Loucy (cell line): ENCODE results near the gene SLC2A1.

Experiments
- H2AFZ ChIP-seq: fragments of 200-600 bp; sonication (generic); 2 replicates; pipeline ENCODE4 v1.6.0; 2016; ENCODE audit warnings: antibody characterized with exemption, mild to moderate bottlenecking, low read length, moderate library complexity
- H3F3A ChIP-seq: fragments of 200-600 bp; 2 replicates; pipeline ENCODE4 v1.6.0; 2016; ENCODE audit warnings: antibody characterized with exemption, low read depth, mild to moderate bottlenecking
- H3K27me3 ChIP-seq: fragments of 200-600 bp; sonication (generic); 2 replicates; pipeline ENCODE4 v1.6.1; 2014; ENCODE audit warnings: low read length, mild to moderate bottlenecking; ENCODE audit not compliant: insufficient read depth, poor library complexity, severe bottlenecking
- H3K36me3 ChIP-seq: fragments of 200-600 bp; sonication (generic); 2 replicates; pipeline ENCODE4 v1.6.1; 2016; ENCODE audit warnings: low read length; ENCODE audit not compliant: insufficient read depth
- H3K4me1 ChIP-seq: fragments of 200-600 bp; sonication (generic); 2 replicates; pipeline ENCODE4 v1.5.1; 2014; ENCODE audit warnings: low read length, mild to moderate bottlenecking; ENCODE audit not compliant: insufficient read depth, poor library complexity, severe bottlenecking
- H3K4me2 ChIP-seq: fragments of 200-600 bp; sonication (generic); 2 replicates; pipeline ENCODE4 v1.6.0; 2014; ENCODE audit warnings: antibody characterized with exemption, low read length, low read depth, mild to moderate bottlenecking; ENCODE audit not compliant: poor library complexity, severe bottlenecking
- H3K4me3 ChIP-seq: fragments of 200-600 bp; sonication (generic); 2 replicates; pipeline ENCODE4 v1.5.1; 2014; ENCODE audit warnings: low read length, mild to moderate bottlenecking, mixed read lengths; ENCODE audit not compliant: poor library complexity, severe bottlenecking
- H3K79me2 ChIP-seq: fragments of 200-600 bp; sonication (generic); 2 replicates; pipeline ENCODE4 v1.6.1; 2014; ENCODE audit warnings: low read length; ENCODE audit not compliant: insufficient read depth
- H3K9ac ChIP-seq: fragments of 200-600 bp; sonication (generic); 2 replicates; pipeline ENCODE4 v1.6.0; 2014; ENCODE audit warnings: mild to moderate bottlenecking, low read depth, low read length, moderate library complexity; ENCODE audit not compliant: poor library complexity, severe bottlenecking
- H3K9me2 ChIP-seq: fragments of 200-600 bp; sonication (generic); replicated peaks from 2 replicates; pipeline ENCODE4 v1.6.1; 2016; ENCODE audit warnings: low read depth, low read length, mixed read lengths
- H3K9me3 ChIP-seq: fragments of 200-600 bp; sonication (generic); 2 replicates; pipeline ENCODE4 v1.6.1; 2014; ENCODE audit warnings: mild to moderate bottlenecking, antibody characterized with exemption, low read length, low read depth; ENCODE audit not compliant: insufficient read depth
- H4K20me1 ChIP-seq: fragments of 200-600 bp; sonication (generic); 2 replicates; pipeline ENCODE4 v1.6.0; 2014; ENCODE audit warnings: antibody characterized with exemption, low read length, mild to moderate bottlenecking; ENCODE audit not compliant: insufficient read depth, poor library complexity, severe bottlenecking
- EZH2phosphoT487 ChIP-seq: fragments of 200-600 bp; IDR thresholded peaks from 2 replicates; pipeline ENCODE4 v1.6.1; 2018; ENCODE audit warnings: antibody characterized with exemption, mild to moderate bottlenecking, moderate library complexity, borderline replicate concordance
- TF ChIP-seq, protein P1 (sequence below): fragments of 200-600 bp; sonication (generic); conservative IDR thresholded peaks from 2 replicates; pipeline ENCODE4 v1.5.1; 2014; ENCODE audit warnings: mild to moderate bottlenecking, antibody characterized with exemption, low read length

The SLC2A1 gene

DNA sequence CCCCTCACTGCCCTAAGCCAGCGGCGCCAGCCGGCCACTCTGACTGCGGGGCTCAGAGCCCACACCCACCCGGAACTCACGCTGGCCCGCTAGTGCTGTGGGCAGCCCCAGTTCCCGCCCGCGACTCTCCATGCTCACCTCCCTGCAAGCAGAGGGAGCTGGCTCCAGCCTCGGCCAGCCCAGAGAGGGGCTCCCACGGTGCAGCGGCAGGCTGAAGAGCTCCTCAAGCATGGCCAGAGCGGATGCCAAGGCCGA lies 41.5 kb downstream of the SLC2A1 start:
- no peaks in the 10 kb centered on the region for H3K9me2 ChIP-seq
- no peak overlapping the region for H3K9ac ChIP-seq
- no peaks in the 10 kb centered on the region for H3K4me1 ChIP-seq
- no peaks in the 10 kb centered on the region for H4K20me1 ChIP-seq
- TF ChIP-seq, protein P1, sequence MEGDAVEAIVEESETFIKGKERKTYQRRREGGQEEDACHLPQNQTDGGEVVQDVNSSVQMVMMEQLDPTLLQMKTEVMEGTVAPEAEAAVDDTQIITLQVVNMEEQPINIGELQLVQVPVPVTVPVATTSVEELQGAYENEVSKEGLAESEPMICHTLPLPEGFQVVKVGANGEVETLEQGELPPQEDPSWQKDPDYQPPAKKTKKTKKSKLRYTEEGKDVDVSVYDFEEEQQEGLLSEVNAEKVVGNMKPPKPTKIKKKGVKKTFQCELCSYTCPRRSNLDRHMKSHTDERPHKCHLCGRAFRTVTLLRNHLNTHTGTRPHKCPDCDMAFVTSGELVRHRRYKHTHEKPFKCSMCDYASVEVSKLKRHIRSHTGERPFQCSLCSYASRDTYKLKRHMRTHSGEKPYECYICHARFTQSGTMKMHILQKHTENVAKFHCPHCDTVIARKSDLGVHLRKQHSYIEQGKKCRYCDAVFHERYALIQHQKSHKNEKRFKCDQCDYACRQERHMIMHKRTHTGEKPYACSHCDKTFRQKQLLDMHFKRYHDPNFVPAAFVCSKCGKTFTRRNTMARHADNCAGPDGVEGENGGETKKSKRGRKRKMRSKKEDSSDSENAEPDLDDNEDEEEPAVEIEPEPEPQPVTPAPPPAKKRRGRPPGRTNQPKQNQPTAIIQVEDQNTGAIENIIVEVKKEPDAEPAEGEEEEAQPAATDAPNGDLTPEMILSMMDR: no peak
- TF ChIP-seq EZH2phosphoT487: no peak
- H3F3A ChIP-seq: no peaks in the 10 kb centered on the region
- H3K4me2 ChIP-seq: no peak overlapping the region
- H3K27me3 ChIP-seq: no peaks in the 10 kb centered on the region
- H3K79me2 ChIP-seq: no peaks in the 10 kb centered on the region
- no peak overlapping the region for H3K4me3 ChIP-seq
- no peak overlapping the region for H2AFZ ChIP-seq
- peaks cover 4% of the 10 kb centered on the region; the same call in 1 of the 2 replicates for H3K9me3 ChIP-seq
- H3K36me3 ChIP-seq: no peaks in the 10 kb centered on the region

DNA sequence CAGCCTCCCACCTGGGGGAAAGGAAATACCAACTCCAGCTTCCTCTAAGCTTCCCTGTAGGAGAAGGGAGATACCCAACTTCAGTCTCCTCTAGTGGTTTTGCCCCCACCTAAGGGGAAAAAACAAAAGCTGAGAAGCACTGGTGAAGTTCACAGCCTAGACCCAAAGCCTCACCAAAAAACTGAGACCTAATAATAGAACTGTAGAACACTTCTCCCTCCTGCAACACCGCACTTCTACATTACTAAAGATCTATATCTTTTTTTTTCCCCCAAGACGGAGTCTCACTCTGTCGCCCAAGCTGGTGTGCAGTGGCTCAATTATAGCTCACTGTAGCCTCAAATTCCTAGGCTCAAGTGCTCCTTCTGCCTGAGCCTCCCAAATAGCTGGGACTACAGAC lies 43.2 kb downstream of the SLC2A1 start:
- H3K4me2 ChIP-seq: no peak overlapping the region
- no peak overlapping the region for H3K9ac ChIP-seq
- no peaks in the 10 kb centered on the region for H3K4me1 ChIP-seq
- no peak overlapping the region for H2AFZ ChIP-seq
- TF ChIP-seq, protein P1: no peak
- peaks cover 4% of the 10 kb centered on the region; the same call in 1 of the 2 replicates for H3K9me3 ChIP-seq
- H3K79me2 ChIP-seq: no peaks in the 10 kb centered on the region
- H3K27me3 ChIP-seq: no peaks in the 10 kb centered on the region
- no peaks in the 10 kb centered on the region for H3K36me3 ChIP-seq
- no peaks in the 10 kb centered on the region for H3K9me2 ChIP-seq
- no peaks in the 10 kb centered on the region for H3F3A ChIP-seq
- H4K20me1 ChIP-seq: no peaks in the 10 kb centered on the region
- H3K4me3 ChIP-seq: no peak overlapping the region

DNA sequence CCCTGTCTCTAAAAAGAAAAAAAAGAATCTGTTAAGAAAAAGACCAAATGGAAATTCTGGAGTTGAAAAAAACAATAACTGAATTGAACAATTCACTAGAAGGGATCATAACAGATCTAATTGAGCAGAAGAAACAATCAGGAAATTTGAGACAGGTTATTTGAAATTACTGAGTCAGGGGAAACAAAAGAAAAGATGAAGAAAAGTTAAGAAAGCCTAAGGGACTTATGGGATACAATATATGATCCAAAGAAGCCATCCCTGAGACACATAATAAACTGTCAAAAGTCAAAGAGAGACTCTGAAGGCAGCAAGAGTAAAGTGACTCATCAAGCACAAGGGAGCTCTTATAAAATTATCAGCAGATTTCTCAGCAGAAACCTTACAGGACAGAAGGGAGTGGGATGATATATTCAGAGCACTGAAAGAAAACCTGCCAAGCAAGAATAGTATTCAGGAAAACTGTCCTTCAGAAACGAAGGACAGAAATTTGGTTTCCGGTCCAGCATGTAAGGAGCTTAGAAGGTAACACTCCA lies 44.5 kb downstream of the SLC2A1 start:
- Histone ChIP-seq H4K20me1 (no peaks in the 10 kb centered on the region), H3F3A (no peaks in the 10 kb centered on the region), H3K4me1 (no peaks in the 10 kb centered on the region), H3K4me3 (no peak overlapping the region), H3K9ac (no peak overlapping the region), H3K9me3 (peaks cover 4% of the 10 kb centered on the region; the same call in 1 of the 2 replicates), H3K79me2 (no peaks in the 10 kb centered on the region), H3K4me2 (no peak overlapping the region), H3K36me3 (no peaks in the 10 kb centered on the region), H3K27me3 (no peaks in the 10 kb centered on the region), H2AFZ (no peak overlapping the region), H3K9me2 (no peaks in the 10 kb centered on the region)
- TF ChIP-seq, protein P1: no peak
- no peak for TF ChIP-seq EZH2phosphoT487
